HG02884 (cell line): ENCODE measurements around the gene RBM25.
A peak's percentile ranks its signal among the peaks of the same experiment; 100 is the strongest.
"Not testable (repeated sequence)": the region's sequence is repeated elsewhere in the genome, so short reads cannot be mapped to it uniquely, and the experiment has no call there.

ENCODE experiments used
- ATAC-seq: cut with Tn5 transposase; IDR thresholded peaks from one replicate; pipeline ENCODE4 v1.9.1; 2021; ENCODE audit warnings: mild to moderate bottlenecking, moderate library complexity; ENCODE audit not compliant: unreplicated experiment

The RBM25 gene

GRCh38 chr14:73058224-73058921, at the start of gene RBM25:
Gene RBM25 (plus strand): TSS chr14:73058534. CDS start chr14:73071642, 13,108 bp downstream.
- ATAC-seq, result peak; percentile 94

DNA sequence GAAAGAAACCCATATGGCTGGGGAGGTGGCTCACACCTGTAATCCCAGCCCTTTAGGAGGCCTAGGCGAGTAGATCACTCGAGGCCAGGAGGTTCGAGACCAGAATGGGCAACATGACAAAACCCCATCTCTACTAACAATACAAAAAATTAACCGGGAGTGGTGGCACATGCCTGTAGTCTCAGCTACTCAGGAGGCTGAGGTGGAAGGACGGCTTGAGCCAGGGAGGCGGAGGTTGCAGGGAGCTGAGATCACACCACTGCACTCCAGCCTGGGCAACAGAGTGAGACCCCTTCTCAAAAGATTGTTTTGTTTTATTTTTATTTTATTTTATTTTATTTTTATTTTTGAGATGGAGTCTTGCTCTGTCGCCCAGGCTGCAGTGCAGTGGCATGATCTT, 47.1 kb upstream of the RBM25 start:
- ATAC-seq, result not testable (repeated sequence)

GRCh38 chr14:73014105-73014504, 44.2 kb upstream of the RBM25 start:
- no peak for ATAC-seq

- ATAC-seq, result not testable (repeated sequence)
Observed at GRCh38 chr14:73015552-73015951, 42.8 kb upstream of the RBM25 start.

DNA sequence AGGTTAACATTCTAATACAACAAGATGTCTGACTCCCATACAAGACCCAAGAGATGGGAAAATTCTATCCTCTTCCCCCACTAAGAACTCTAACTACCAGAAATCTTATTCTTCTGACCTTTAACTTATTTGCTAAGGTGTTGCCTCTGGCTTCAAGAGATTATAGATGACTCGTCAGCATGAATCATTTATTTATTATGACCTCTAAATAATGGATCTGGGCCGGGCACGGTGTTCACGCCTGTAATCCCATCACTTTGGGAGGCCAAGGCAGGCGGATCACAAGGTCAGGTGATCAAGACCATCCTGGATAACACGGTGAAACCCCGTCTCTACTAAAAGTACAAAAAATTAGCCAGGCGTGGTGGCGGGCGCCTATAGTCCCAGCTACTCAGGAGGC, 42.3 kb upstream of the RBM25 start:
- not testable (repeated sequence) for ATAC-seq

- no peak for ATAC-seq
Observed at GRCh38 chr14:73022051-73022450, 36.3 kb upstream of the RBM25 start.

DNA sequence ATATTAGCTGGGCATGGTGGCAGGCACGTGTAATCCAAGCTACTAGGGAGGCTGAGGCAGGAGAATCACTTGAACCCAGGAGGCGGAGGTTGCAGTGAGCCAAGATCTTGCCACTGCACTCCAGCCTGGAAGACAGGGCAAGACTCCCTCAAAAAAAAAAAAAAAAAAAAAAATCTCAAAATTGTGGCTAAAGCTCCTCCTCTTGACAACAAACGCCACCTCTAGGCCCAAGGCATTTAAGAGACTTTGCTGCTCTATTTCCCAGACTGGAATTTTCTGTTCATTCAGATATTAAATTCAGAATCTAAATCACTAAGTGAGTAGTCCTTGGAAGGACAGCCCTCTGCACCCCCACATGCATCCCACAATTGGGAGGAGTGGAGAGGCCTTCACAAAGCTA, 32.8 kb upstream of the RBM25 start:
- no peak for ATAC-seq

GRCh38 chr14:73026243-73026844, 32.0 kb upstream of the RBM25 start:
- ATAC-seq, result no peak

DNA sequence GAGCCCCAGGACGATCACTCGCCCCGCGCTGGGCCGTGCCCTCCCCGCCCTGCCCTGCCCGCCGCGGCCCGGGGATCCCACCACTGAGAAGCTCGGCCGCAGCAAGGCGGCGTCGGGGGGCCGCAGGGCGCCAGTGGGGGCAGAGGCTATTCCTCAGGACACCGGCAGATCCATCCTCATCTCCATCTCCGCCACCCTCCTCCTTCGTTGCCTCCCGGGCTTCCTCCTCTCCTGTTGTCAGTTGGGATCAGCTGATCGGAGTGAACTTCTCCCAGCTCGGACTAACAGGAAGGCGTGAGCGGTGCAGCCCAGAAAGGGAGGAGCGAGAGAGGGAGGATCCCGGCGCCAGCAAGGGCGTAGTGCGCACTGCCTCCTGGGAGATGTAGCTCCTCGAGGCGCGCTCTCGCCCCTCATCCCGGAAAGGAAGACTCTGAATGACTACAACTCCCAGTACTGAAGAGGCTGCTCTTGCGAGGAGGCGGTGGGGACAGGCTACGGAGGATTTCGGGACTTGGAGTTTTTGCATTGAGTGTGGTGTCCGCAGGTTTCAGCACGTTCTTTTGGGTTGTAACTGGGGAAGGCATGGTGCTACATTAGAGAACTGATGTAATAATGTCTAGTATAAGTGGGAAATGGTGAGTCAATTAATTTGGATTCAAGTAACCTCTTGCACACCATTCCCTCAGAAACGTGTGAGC, 31.3 kb upstream of the RBM25 start, which contains the start of gene ZFYVE1:
ZFYVE1 (minus strand) TSS at position 262 of the 698 bp plus-strand sequence. CDS start 2,598 bp downstream, outside the sequence.
- peak; percentile 97 for ATAC-seq

DNA sequence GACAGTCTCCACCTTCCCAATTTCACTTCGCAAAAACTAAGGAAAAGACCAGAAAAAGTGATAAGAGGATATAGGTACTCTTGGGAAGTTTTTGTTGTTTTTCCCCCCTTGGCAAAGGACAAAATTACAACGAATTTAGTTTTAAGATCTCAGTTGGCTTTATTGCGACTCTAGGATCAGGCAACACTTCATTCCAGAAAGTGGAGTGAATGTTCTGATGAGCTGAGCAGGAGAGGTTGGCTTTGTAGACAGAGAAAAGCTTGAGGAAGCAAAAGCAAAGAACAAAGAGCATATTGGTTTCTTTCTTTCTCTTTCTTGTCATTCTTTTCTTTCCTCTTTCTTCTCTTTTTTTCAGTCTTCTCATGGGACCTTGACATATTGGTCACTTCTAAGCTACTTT, 30.8 kb upstream of the RBM25 start:
- ATAC-seq, result no peak

DNA sequence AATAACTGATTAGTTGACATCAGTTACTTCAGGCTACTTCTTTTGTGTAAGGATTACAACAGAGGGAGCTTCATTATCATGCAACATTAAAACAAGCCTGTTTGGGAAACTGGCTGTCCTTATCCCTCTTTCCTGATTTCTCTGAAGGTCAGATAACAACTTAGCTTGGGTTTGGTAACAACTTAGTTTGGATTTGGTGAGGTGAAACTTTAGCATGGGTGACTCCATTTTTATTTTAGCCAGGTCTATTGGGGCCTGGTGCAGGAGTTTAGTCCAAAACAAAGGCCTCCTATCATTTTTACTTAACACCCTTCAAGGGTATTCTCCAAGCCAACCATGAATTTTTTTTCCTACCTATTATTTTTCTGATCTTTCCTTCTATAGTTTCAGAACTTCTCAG, 30.4 kb upstream of the RBM25 start:
- no peak for ATAC-seq

GRCh38 chr14:73036706-73037450, 21.5 kb upstream of the RBM25 start:
- not testable (repeated sequence) for ATAC-seq

GRCh38 chr14:73047808-73048207, 10.5 kb upstream of the RBM25 start:
- no peak for ATAC-seq

DNA sequence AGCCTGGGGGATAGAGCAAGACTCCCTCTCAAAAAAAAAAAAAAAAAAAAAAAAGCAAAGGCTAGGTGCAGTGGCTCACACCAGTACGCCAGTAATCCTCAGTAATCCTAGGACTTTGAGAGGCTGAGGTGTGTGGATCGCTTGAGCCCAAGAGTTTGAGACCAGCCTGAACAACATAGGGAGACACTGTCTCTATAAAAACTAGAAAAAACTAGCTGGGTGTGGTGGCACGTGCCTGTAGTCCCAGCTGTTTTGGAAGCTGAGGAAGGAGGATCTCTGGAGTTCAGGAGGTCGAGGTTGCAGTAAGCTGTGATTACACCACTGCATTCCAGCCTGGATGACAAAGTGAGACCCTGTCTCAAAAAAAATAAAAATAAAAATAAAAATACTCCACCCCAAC, 8.9 kb upstream of the RBM25 start:
- no peak for ATAC-seq

DNA sequence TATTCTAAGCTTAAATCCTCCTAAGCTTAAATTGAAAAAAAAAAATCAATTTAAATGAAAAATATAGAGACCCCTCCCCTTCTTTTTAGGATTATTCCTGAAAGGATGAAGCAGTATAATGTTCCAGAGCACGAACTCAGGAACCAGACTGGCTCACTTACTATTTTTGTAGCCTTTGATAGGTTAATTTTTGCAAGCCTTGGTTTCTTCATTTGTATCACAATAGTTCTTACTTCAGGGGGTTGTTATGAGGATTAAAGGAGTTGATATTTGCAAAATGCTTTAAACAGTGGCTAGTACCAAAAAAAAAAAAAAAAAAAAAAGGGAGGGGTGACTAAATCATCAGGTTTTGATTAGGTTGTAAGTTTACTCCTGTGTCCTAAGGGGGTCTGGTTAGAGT, 3.1 kb upstream of the RBM25 start:
- no peak for ATAC-seq

GRCh38 chr14:73057944-73058223, 450 bp upstream of the RBM25 start:
- no peak for ATAC-seq

GRCh38 chr14:73058922-73059673, 764 bp downstream of the RBM25 start:
- ATAC-seq, result no peak

GRCh38 chr14:73069585-73069984, 11.3 kb downstream of the RBM25 start:
- ATAC-seq, result no peak

DNA sequence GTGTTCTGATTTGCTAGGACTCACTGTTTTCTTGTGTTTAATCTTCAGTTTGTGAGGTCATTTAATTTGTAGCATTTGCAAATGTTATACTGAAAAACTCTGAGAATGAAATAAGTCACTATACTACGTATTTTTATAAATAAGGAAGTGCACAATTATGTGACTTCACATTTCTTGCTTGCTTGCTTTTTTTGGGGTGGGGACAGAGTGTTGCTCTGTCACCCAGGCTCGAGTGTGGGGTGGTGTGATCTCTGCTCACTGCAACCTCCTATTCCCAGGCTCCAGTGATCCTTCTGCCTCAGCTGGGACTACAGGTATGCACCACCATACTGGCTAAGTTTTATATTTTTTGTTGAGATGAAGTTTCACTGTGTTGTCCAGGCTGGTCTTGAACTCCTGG, 32.7 kb downstream of the RBM25 start:
- no peak for ATAC-seq

DNA sequence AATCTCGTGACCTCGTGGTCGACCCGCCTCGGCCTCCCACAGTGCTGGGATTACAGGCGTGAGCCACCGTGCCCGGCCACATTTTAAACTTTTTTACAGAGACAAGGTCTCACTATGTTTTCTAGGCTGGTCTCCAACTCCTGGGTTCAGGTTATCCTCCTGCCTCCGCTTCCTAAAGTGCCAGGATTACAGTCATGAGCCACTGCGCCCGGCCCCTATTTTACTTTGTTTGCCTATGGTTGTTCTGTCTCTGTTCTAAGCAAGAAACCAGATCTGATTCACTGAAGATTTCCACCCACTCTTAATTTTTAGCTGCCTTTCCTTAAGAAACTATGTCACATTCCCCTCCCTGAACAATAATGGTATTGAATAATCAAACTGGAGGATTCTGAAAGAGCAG, 39.1 kb downstream of the RBM25 start:
- no peak for ATAC-seq

DNA sequence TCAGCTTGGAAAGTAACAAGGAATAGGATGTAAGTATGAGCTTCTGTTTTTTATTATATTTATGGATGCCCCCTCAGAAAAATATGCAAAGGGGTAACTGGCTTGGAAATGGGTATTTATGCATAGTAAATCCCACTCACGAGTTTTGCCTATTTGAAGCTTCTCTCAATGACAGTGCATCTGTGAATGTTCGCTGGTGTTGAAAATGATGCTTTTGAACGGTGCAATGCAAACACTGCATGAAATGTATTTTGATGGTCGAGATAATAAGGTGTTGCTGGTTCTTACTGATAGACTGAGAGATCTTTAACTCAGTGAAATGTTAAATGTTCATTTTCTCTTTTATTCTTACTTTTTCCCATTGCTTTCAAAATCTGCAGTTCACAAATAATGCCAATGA, 42.0 kb downstream of the RBM25 start:
- ATAC-seq, result no peak
